Measurements from ENCODE around the gene PKN3.
A peak's percentile ranks its signal among the peaks of the same experiment; 100 is the strongest.
"Not testable (repeated sequence)": the region's sequence is repeated elsewhere in the genome, so short reads cannot be mapped to it uniquely, and the experiment has no call there.

The PKN3 gene

GRCh38 chr9:128702445-128702948, at the start of gene PKN3:
Gene PKN3, plus strand, starts transcription at chr9:128702503. Its CDS starts 413 bp downstream, at chr9:128702916.
- H3K36me3 ChIP-seq (ENCODE audit: insufficient read depth, low read length): no peaks in the 10 kb centered on the region
- H3K9me3 ChIP-seq (ENCODE audit: control insufficient read depth, insufficient read depth, low read length): no peaks in the 10 kb centered on the region
- H3K9ac ChIP-seq (ENCODE audit: low read depth, low read length): peak within 1 kb of the TSS; percentile 72
- H3K4me1 ChIP-seq (ENCODE audit: insufficient read depth, low read length): no peaks in the 10 kb centered on the region; the same call in 1 of the 2 replicates

- Histone ChIP-seq H3K9ac (ENCODE audit: low read depth, low read length) (no peak overlapping the region), H3K9me3 (ENCODE audit: control insufficient read depth, insufficient read depth, low read length) (no peaks in the 10 kb centered on the region), H3K4me1 (ENCODE audit: insufficient read depth, low read length) (no peaks in the 10 kb centered on the region), H3K36me3 (ENCODE audit: insufficient read depth, low read length) (no peaks in the 10 kb centered on the region)
Observed at GRCh38 chr9:128653908-128654307, 48.4 kb upstream of the PKN3 start.

GRCh38 chr9:128654481-128654880, 47.8 kb upstream of the PKN3 start:
- H3K4me1 ChIP-seq (ENCODE audit: insufficient read depth, low read length): no peaks in the 10 kb centered on the region
- no peak overlapping the region for H3K9ac ChIP-seq (ENCODE audit: low read depth, low read length)
- H3K36me3 ChIP-seq (ENCODE audit: insufficient read depth, low read length): no peaks in the 10 kb centered on the region

DNA sequence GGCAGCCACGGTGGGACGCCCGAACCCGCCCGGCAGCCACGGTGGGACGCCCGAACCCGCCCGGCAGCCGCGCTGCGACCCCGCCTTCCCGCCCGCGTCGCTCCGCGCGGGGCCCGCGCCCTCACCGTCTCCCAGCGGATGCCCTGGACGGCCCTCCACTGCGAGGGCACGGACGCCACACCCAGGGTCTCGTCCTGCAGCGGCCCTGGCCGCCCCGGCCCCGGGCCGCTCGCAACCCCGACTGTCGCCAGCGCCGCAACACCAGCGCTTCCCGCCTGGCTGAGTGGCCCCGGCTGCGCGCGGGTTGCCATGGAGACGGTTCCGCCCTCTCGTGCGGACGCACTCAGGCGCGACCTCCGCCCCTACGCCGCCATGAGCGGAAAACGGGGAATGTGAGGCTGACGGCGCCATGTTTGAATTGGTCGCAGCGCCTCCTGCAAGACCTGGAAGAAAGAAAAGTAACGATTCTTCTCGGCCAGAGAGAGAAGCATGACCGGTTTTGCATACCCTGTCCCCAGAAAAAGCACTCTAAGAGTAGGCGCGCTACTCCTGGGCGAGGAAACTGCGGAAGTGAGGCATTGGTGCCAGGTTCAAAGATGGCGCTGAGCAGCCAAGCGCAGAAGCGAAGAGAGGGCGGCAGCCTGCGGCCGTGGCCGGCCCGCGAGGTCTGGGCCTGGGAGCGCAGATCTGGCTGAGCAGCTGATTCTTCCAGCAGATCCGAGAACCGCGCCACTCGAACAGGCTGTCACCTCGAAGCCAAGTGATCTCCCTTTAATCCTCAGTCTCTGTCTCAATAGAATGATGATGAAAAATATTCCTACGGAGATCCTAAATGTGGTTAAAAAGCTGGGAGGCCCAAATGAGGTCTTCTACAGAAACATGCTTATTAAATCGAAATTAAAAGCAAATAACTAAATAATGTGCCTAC, 45.6 kb upstream of the PKN3 start, which contains the start of gene DYNC2I2:
Gene DYNC2I2 (minus strand): TSS at position 432 of the 928 bp plus-strand sequence. CDS start 121 bp downstream, at position 311.
- no peaks in the 10 kb centered on the region for H3K4me1 ChIP-seq (ENCODE audit: insufficient read depth, low read length)
- peak within 1 kb of the TSS; percentile 99 for H3K9ac ChIP-seq (ENCODE audit: low read depth, low read length)
- no peaks in the 10 kb centered on the region for H3K36me3 ChIP-seq (ENCODE audit: insufficient read depth, low read length)
- no peaks in the 10 kb centered on the region for H3K9me3 ChIP-seq (ENCODE audit: control insufficient read depth, insufficient read depth, low read length)

More at GRCh38 chr9:128654481-128654880, 47.8 kb upstream of the PKN3 start:
- no peaks in the 10 kb centered on the region for H3K9me3 ChIP-seq (ENCODE audit: control insufficient read depth, insufficient read depth, low read length)

- Histone ChIP-seq H3K9me3 (ENCODE audit: control insufficient read depth, insufficient read depth, low read length) (no peaks in the 10 kb centered on the region), H3K4me1 (ENCODE audit: insufficient read depth, low read length) (no peaks in the 10 kb centered on the region), H3K9ac (ENCODE audit: low read depth, low read length) (peak overlapping the region; percentile 99), H3K36me3 (ENCODE audit: insufficient read depth, low read length) (no peaks in the 10 kb centered on the region)
Observed at GRCh38 chr9:128657344-128657704, 45.0 kb upstream of the PKN3 start.

DNA sequence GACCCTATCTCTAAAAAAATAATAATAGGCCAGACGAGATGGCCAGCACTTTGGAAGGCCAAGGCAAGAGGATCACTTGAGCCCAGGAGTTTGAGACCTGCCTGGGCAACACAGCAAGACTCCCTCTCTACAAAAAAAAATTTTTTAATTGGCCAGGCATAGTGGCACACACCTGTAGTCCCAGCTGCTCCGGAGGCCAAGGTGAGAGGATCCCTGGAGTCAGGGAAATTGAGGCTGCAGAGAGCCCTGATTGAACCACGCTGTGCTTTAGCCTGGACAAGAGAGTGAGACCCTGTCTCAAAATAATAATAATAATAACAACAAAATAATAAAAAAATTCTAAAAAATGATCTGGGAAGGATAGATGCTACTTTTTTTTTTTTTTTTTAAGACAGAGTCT, 44.5 kb upstream of the PKN3 start:
- H3K36me3 ChIP-seq (ENCODE audit: insufficient read depth, low read length): no peaks in the 10 kb centered on the region
- no peaks in the 10 kb centered on the region for H3K9me3 ChIP-seq (ENCODE audit: control insufficient read depth, insufficient read depth, low read length)
- no peaks in the 10 kb centered on the region for H3K4me1 ChIP-seq (ENCODE audit: insufficient read depth, low read length)
- H3K9ac ChIP-seq (ENCODE audit: low read depth, low read length): no peak overlapping the region

DNA sequence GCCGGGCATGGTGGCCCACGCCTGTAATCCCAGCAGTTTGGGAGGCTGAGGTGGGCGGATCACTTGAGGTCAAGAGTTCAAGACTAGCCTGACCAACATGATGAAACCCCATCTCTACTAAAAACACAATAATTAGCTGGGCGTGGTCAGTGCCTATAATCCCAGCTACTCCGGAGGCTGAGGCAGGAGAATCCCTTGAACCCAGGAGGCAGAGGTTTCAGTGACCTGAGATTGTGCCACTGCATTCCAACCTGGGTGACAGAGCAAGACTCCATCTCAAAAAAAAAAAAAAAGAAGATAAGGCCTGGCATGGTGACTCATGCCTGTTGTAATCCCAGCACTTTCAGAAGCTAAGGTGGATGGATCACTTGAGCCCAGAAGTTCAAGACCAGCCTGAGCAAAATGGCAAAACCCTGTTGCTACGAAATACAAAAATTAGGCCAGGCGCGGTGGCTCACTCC, 35.8 kb upstream of the PKN3 start:
- not testable (repeated sequence) for H3K36me3 ChIP-seq (ENCODE audit: insufficient read depth, low read length); H3K4me1 ChIP-seq (ENCODE audit: insufficient read depth, low read length); H3K9me3 ChIP-seq (ENCODE audit: control insufficient read depth, insufficient read depth, low read length); H3K9ac ChIP-seq (ENCODE audit: low read depth, low read length)

- H3K9ac ChIP-seq (ENCODE audit: low read depth, low read length): no peak overlapping the region
- no peaks in the 10 kb centered on the region for H3K4me1 ChIP-seq (ENCODE audit: insufficient read depth, low read length)
- H3K9me3 ChIP-seq (ENCODE audit: control insufficient read depth, insufficient read depth, low read length): no peaks in the 10 kb centered on the region
- H3K36me3 ChIP-seq (ENCODE audit: insufficient read depth, low read length): no peaks in the 10 kb centered on the region
Observed at GRCh38 chr9:128669786-128670185, 32.5 kb upstream of the PKN3 start.

DNA sequence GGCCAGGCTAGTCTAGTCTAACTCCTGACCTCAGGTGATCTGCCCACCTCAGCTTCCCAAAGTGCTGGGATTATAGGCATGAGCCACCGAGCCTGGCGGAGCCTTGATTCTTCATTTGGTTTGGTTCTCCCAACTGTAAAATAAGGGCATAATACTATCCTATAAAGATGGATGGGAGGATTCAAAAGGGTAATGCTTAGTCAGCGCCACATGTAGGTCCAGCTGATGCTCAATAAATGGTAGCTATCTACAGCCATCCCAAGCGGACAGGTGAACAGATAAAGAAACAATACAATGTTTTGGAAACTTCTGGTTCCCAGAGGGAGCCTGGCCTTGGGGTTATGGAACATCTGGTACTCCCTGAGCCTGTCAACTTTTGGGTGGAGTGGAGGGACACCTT, 26.9 kb upstream of the PKN3 start:
- Histone ChIP-seq H3K9me3 (ENCODE audit: control insufficient read depth, insufficient read depth, low read length) (no peaks in the 10 kb centered on the region), H3K4me1 (ENCODE audit: insufficient read depth, low read length) (no peaks in the 10 kb centered on the region), H3K36me3 (ENCODE audit: insufficient read depth, low read length) (no peaks in the 10 kb centered on the region), H3K9ac (ENCODE audit: low read depth, low read length) (no peak overlapping the region)

GRCh38 chr9:128677794-128678193, 24.5 kb upstream of the PKN3 start:
- no peaks in the 10 kb centered on the region for H3K4me1 ChIP-seq (ENCODE audit: insufficient read depth, low read length)
- H3K9ac ChIP-seq (ENCODE audit: low read depth, low read length): no peak overlapping the region
- H3K9me3 ChIP-seq (ENCODE audit: control insufficient read depth, insufficient read depth, low read length): no peaks in the 10 kb centered on the region
- no peaks in the 10 kb centered on the region; the same call in 1 of the 2 replicates for H3K36me3 ChIP-seq (ENCODE audit: insufficient read depth, low read length)

DNA sequence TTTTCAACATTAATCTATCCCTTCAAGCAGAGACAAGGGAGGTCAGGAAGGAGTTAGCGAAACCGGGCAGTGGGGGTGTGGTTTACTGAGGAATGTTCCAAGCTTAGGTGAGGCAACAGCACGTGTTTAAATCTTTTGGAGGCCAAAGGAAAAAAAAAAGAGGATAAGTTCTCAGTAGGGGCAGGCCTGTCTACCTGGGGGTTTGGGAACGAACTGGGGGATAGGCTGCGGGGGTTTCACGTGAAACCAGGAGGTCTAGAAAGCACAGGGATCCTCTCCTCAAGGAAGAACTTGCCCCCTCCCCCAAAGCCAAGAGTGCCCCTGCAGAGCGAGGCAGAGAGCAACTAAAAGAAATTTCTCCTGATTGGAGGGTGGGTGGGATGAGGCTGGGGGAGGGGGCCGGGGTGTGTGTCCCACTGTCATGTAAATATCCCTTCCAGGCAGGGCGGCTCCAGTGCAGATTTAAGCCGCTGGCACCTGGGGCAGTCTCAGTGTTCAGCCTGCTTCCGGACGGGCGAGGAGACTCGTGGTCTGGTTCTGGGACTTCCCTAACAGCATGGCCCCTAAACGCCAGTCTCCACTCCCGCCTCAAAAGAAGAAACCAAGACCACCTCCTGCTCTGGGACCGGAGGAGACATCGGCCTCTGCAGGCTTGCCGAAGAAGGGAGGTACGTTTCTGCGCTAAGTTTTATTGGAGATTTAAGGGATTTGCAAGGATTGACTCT, 18.8 kb upstream of the PKN3 start:
- H3K4me1 ChIP-seq (ENCODE audit: insufficient read depth, low read length): peaks cover 4% of the 10 kb centered on the region; the same call in 1 of the 2 replicates
- H3K9ac ChIP-seq (ENCODE audit: low read depth, low read length): peak overlapping the region; percentile 67
- no peaks in the 10 kb centered on the region for H3K9me3 ChIP-seq (ENCODE audit: control insufficient read depth, insufficient read depth, low read length)
- no peaks in the 10 kb centered on the region; the same call in 1 of the 2 replicates for H3K36me3 ChIP-seq (ENCODE audit: insufficient read depth, low read length)

GRCh38 chr9:128684065-128684324, 18.3 kb upstream of the PKN3 start:
- H3K9ac ChIP-seq (ENCODE audit: low read depth, low read length): peak overlapping the region; percentile 67
- no peaks in the 10 kb centered on the region for H3K9me3 ChIP-seq (ENCODE audit: control insufficient read depth, insufficient read depth, low read length)
- H3K36me3 ChIP-seq (ENCODE audit: insufficient read depth, low read length): no peaks in the 10 kb centered on the region; the same call in 1 of the 2 replicates
- H3K4me1 ChIP-seq (ENCODE audit: insufficient read depth, low read length): peaks cover 4% of the 10 kb centered on the region; the same call in 1 of the 2 replicates

- peak overlapping the region; percentile 67 for H3K9ac ChIP-seq (ENCODE audit: low read depth, low read length)
- peaks cover 4% of the 10 kb centered on the region; the same call in 1 of the 2 replicates for H3K4me1 ChIP-seq (ENCODE audit: insufficient read depth, low read length)
- H3K9me3 ChIP-seq (ENCODE audit: control insufficient read depth, insufficient read depth, low read length): no peaks in the 10 kb centered on the region
- H3K36me3 ChIP-seq (ENCODE audit: insufficient read depth, low read length): no peaks in the 10 kb centered on the region; the same call in 1 of the 2 replicates
Observed at GRCh38 chr9:128684325-128685199, 17.7 kb upstream of the PKN3 start.

All from ES-I3 (cell line).